ENCODE results near the gene KRT28.

DNA sequence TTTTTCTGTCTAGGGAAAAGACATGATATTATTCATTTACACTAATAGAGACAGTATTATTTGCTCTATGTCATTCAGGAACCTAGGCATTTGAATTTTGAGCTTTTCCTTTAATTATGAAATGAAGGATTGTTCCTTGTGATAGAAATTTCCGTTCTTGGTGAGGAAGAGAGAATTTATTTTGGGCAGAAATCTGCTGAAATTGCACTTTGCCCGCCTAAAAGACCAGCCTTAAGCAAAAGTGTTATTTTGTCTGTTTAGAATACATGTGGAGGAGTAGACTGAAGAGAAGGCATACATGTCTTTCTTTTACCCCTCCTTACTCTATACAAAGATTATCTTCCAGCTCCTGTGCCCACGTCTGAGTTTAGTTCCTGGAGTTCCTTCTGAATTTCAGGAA is 39.4 kb upstream of the KRT28 start:
- TF ChIP-seq, protein P1, sequence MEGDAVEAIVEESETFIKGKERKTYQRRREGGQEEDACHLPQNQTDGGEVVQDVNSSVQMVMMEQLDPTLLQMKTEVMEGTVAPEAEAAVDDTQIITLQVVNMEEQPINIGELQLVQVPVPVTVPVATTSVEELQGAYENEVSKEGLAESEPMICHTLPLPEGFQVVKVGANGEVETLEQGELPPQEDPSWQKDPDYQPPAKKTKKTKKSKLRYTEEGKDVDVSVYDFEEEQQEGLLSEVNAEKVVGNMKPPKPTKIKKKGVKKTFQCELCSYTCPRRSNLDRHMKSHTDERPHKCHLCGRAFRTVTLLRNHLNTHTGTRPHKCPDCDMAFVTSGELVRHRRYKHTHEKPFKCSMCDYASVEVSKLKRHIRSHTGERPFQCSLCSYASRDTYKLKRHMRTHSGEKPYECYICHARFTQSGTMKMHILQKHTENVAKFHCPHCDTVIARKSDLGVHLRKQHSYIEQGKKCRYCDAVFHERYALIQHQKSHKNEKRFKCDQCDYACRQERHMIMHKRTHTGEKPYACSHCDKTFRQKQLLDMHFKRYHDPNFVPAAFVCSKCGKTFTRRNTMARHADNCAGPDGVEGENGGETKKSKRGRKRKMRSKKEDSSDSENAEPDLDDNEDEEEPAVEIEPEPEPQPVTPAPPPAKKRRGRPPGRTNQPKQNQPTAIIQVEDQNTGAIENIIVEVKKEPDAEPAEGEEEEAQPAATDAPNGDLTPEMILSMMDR (IDR thresholded peaks at IDR 0.05; ENCODE audit: insufficient read depth, low read length, poor library complexity, severe bottlenecking), result no peak
- TF ChIP-seq EZH2phosphoT487 (conservative IDR thresholded peaks at IDR 0.05; ENCODE audit: low read length), result no peak

All from SU-DHL-6 (cell line).